Esophagus squamous epithelium (tissue), 4 donors: ENCODE measurements around the gene CTNNA1.
"Not testable (repeated sequence)": the region's sequence is repeated elsewhere in the genome, so short reads cannot be mapped to it uniquely, and the experiment has no call there.

Experiments
- POLR2A ChIP-seq, 4 donors: fragments of 450-650 bp; IDR thresholded peaks; one replicate each; pipeline ENCODE4 v1.6.1; 2017; ENCODE audit warnings: antibody characterized with exemption in 4 of 4, mild to moderate bottlenecking in 4 of 4, moderate library complexity in 3 of 4
- TF ChIP-seq, protein P1 (sequence below), 6 experiments: fragments of 450-650 bp in 4 of 6; fragments of 200-600 bp in 2 of 6; sonication (generic) in 2 of 6; IDR thresholded peaks; one replicate each; pipeline ENCODE4 v1.5.1; 2016 to 2019; ENCODE audit warnings: antibody characterized with exemption in 6 of 6, mild to moderate bottlenecking in 4 of 6, moderate library complexity in 4 of 6

- TF ChIP-seq, protein P1, sequence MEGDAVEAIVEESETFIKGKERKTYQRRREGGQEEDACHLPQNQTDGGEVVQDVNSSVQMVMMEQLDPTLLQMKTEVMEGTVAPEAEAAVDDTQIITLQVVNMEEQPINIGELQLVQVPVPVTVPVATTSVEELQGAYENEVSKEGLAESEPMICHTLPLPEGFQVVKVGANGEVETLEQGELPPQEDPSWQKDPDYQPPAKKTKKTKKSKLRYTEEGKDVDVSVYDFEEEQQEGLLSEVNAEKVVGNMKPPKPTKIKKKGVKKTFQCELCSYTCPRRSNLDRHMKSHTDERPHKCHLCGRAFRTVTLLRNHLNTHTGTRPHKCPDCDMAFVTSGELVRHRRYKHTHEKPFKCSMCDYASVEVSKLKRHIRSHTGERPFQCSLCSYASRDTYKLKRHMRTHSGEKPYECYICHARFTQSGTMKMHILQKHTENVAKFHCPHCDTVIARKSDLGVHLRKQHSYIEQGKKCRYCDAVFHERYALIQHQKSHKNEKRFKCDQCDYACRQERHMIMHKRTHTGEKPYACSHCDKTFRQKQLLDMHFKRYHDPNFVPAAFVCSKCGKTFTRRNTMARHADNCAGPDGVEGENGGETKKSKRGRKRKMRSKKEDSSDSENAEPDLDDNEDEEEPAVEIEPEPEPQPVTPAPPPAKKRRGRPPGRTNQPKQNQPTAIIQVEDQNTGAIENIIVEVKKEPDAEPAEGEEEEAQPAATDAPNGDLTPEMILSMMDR (IDR thresholded peaks at IDR 0.05): not testable (repeated sequence)
- not testable (repeated sequence) for TF ChIP-seq POLR2A (IDR thresholded peaks at IDR 0.05)
Observed at GRCh38 chr5:138810861-138811260, 57.6 kb downstream of the CTNNA1 start.
